Astrocyte (in vitro differentiated cells and primary cell): ENCODE results near the gene ANTXR2. TPM values are rescaled to one million over a fixed set of nuclear protein-coding genes. Genes with fewer than 3 reads are reported as not detected.

Experiments used
- DNase-seq: peaks from one replicate; pipeline ENCODE4 v3.0.0-alpha.2; 2010; ENCODE audit warnings: low read depth
- FAIRE-seq: peaks from 2 replicates; lab custom pipeline; 2011; peaks lifted over from hg19 to GRCh38; lab: Jason Lieb, UNC
- H2AFZ ChIP-seq: 2 replicates; pipeline ENCODE4 v1.6.0; 2012; ENCODE audit warnings: low read depth, low read length, inconsistent platforms
- H3K27ac ChIP-seq: 2 replicates; pipeline ENCODE4 v1.5.1; 2011; ENCODE audit warnings: low read depth, low read length, inconsistent platforms
- H3K27me3 ChIP-seq: 2 replicates; pipeline ENCODE4 v1.6.0; 2011; ENCODE audit warnings: low read length, inconsistent platforms; ENCODE audit not compliant: insufficient read depth
- H3K36me3 ChIP-seq: 2 replicates; pipeline ENCODE4 v1.5.1; 2011; ENCODE audit warnings: low read length, inconsistent platforms; ENCODE audit not compliant: insufficient read depth
- H3K4me1 ChIP-seq: 2 replicates; pipeline ENCODE4 v1.5.1; 2011; ENCODE audit warnings: low read length, inconsistent platforms; ENCODE audit not compliant: insufficient read depth
- H3K4me2 ChIP-seq: 2 replicates; pipeline ENCODE4 v1.6.0; 2012; ENCODE audit warnings: low read length, inconsistent platforms
- H3K4me3 ChIP-seq: 2 replicates; pipeline ENCODE4 v1.5.1; 2011; ENCODE audit warnings: low read depth, mild to moderate bottlenecking, low read length, inconsistent platforms; ENCODE audit not compliant: insufficient read depth
- H3K79me2 ChIP-seq: 2 replicates; pipeline ENCODE4 v1.6.0; 2012; ENCODE audit warnings: mild to moderate bottlenecking, low read length, inconsistent platforms; ENCODE audit not compliant: insufficient read depth
- H3K9ac ChIP-seq: 2 replicates; pipeline ENCODE4 v1.6.0; 2012; ENCODE audit warnings: mild to moderate bottlenecking, low read length, inconsistent platforms
- H3K9me3 ChIP-seq: 2 replicates; pipeline ENCODE4 v1.5.1; 2012; ENCODE audit warnings: low read depth, mild to moderate bottlenecking, low read length, inconsistent platforms; ENCODE audit not compliant: insufficient read depth
- H4K20me1 ChIP-seq: 2 replicates; pipeline ENCODE4 v1.6.0; 2012; ENCODE audit warnings: low read length, inconsistent platforms; ENCODE audit not compliant: insufficient read depth
- H3K27ac Mint-ChIP-seq: one replicate; pipeline ENCODE4 v1.8.0; 2021; ENCODE audit warnings: mild to moderate bottlenecking, mixed read lengths; ENCODE audit not compliant: unreplicated experiment
- H3K27me3 Mint-ChIP-seq: one replicate; pipeline ENCODE4 v1.8.0; 2021; ENCODE audit warnings: low read depth, mixed read lengths; ENCODE audit not compliant: unreplicated experiment
- H3K36me3 Mint-ChIP-seq: one replicate; pipeline ENCODE4 v1.8.0; 2021; ENCODE audit warnings: low read depth, mixed read lengths; ENCODE audit not compliant: unreplicated experiment
- H3K4me1 Mint-ChIP-seq: one replicate; pipeline ENCODE4 v1.8.0; 2021; ENCODE audit warnings: low read depth, mixed read lengths; ENCODE audit not compliant: unreplicated experiment
- H3K4me3 Mint-ChIP-seq: one replicate; pipeline ENCODE4 v1.8.0; 2021; ENCODE audit warnings: mild to moderate bottlenecking, moderate library complexity, mixed read lengths; ENCODE audit not compliant: unreplicated experiment
- H3K9me3 Mint-ChIP-seq: one replicate; pipeline ENCODE4 v1.8.0; 2021; ENCODE audit warnings: mild to moderate bottlenecking, mixed read lengths; ENCODE audit not compliant: unreplicated experiment
- CTCF ChIP-seq: IDR thresholded peaks from 2 replicates; pipeline ENCODE4 v1.5.1; 2011; ENCODE audit warnings: low read depth, mild to moderate bottlenecking, inconsistent platforms, low read length, moderate library complexity; ENCODE audit not compliant: insufficient read depth
- EZH2 ChIP-seq: IDR thresholded peaks from 2 replicates; pipeline ENCODE4 v1.6.1; 2012; ENCODE audit warnings: mild to moderate bottlenecking, low read length, inconsistent platforms; ENCODE audit not compliant: insufficient read depth
- total RNA-seq: library from RNA; stranded (reverse); gene quantifications from 2 replicates; pipeline ENCODE4 v1.2.1, GENCODE V29; 2021

ANTXR2 gene
- total RNA-seq, 1 donor from 2014 or later: 34.7 TPM

- TF ChIP-seq CTCF (no peak), EZH2 (no peak)
- H3K4me2 ChIP-seq: no peak overlapping the region
- Mint-ChIP-seq H3K9me3 (peaks cover 8% of the 10 kb centered on the region), H3K4me1 (no peaks in the 10 kb centered on the region), H3K27ac (no peak overlapping the region), H3K36me3 (no peaks in the 10 kb centered on the region), H3K27me3 (peaks cover 1% of the 10 kb centered on the region), H3K4me3 (no peak overlapping the region)
- no peaks in the 10 kb centered on the region for H3K79me2 ChIP-seq
- no peaks in the 10 kb centered on the region for H3K27me3 ChIP-seq
- H3K4me1 ChIP-seq: no peaks in the 10 kb centered on the region
- no peaks in the 10 kb centered on the region for H3K9me3 ChIP-seq
- DNase-seq (no peak), FAIRE-seq (no peak)
- H3K4me3 ChIP-seq: no peak overlapping the region
- no peaks in the 10 kb centered on the region for H4K20me1 ChIP-seq
- no peaks in the 10 kb centered on the region for H3K36me3 ChIP-seq
- no peak overlapping the region for H3K27ac ChIP-seq
- H2AFZ ChIP-seq: no peak overlapping the region
- no peak overlapping the region for H3K9ac ChIP-seq
These were observed 43.5 kb upstream of the ANTXR2 start for GRCh38 chr4:80116516-80116915.

- FAIRE-seq: no peak
- peaks cover 10% of the 10 kb centered on the region for H3K9me3 Mint-ChIP-seq
- Histone ChIP-seq H3K4me1 (no peaks in the 10 kb centered on the region), H3K4me2 (peak overlapping the region; percentile 16), H3K36me3 (no peaks in the 10 kb centered on the region), H3K9me3 (no peaks in the 10 kb centered on the region), H3K79me2 (no peaks in the 10 kb centered on the region), H2AFZ (no peak overlapping the region), H3K27me3 (no peaks in the 10 kb centered on the region), H3K4me3 (no peak overlapping the region), H4K20me1 (no peaks in the 10 kb centered on the region), H3K9ac (no peak overlapping the region), H3K27ac (no peak overlapping the region)
- peak overlapping the region; percentile 31 for H3K27ac Mint-ChIP-seq
- DNase-seq: peak; percentile 33
- no peak for TF ChIP-seq CTCF
- no peak for TF ChIP-seq EZH2
- H3K36me3 Mint-ChIP-seq: no peaks in the 10 kb centered on the region
- H3K27me3 Mint-ChIP-seq: peaks cover 1% of the 10 kb centered on the region
- no peaks in the 10 kb centered on the region for H3K4me1 Mint-ChIP-seq
- no peak overlapping the region for H3K4me3 Mint-ChIP-seq
These were observed 42.5 kb upstream of the ANTXR2 start for GRCh38 chr4:80115368-80116181.

- no peaks in the 10 kb centered on the region for H3K27me3 Mint-ChIP-seq
These were observed 41.8 kb upstream of the ANTXR2 start for GRCh38 chr4:80114732-80115265.

More at GRCh38 chr4:80114732-80115265, 41.8 kb upstream of the ANTXR2 start:
- Mint-ChIP-seq H3K4me3 (no peak overlapping the region), H3K27ac (no peak overlapping the region), H3K36me3 (no peaks in the 10 kb centered on the region), H3K9me3 (peaks cover 10% of the 10 kb centered on the region), H3K4me1 (no peaks in the 10 kb centered on the region)
- no peaks in the 10 kb centered on the region for H4K20me1 ChIP-seq
- no peak overlapping the region for H2AFZ ChIP-seq
- H3K4me3 ChIP-seq: no peak overlapping the region
- H3K79me2 ChIP-seq: no peaks in the 10 kb centered on the region
- TF ChIP-seq EZH2 (no peak), CTCF (no peak)
- no peaks in the 10 kb centered on the region for H3K4me1 ChIP-seq
- no peak for DNase-seq
- no peak overlapping the region for H3K9ac ChIP-seq
- no peaks in the 10 kb centered on the region for H3K36me3 ChIP-seq
- no peaks in the 10 kb centered on the region for H3K9me3 ChIP-seq
- no peak overlapping the region for H3K27ac ChIP-seq
- FAIRE-seq: no peak
- H3K4me2 ChIP-seq: no peak overlapping the region
- H3K27me3 ChIP-seq: no peaks in the 10 kb centered on the region
